Measurements from ENCODE around the gene CTXND1.

Gene CTXND1

GRCh38 chr15:80191897-80192595 is 60.0 kb downstream of the CTXND1 start:
- TF ChIP-seq CEBPB (IDR thresholded peaks at IDR 0.05), result no peak

- TF ChIP-seq EGR1 (IDR thresholded peaks at IDR 0.05) (no peak), YY1 (IDR thresholded peaks at IDR 0.05; ENCODE audit: low read depth) (no peak), TEAD4 (IDR thresholded peaks at IDR 0.05) (no peak), NFIC (IDR thresholded peaks at IDR 0.05) (no peak), TAF1 (IDR thresholded peaks at IDR 0.05; ENCODE audit: low read depth) (no peak), CEBPB (IDR thresholded peaks at IDR 0.05) (no peak), FOXM1 (IDR thresholded peaks at IDR 0.05; ENCODE audit: borderline replicate concordance, low read depth) (no peak), TCF12 (IDR thresholded peaks at IDR 0.05; ENCODE audit: low read depth) (no peak), ZBTB7A (IDR thresholded peaks at IDR 0.05; ENCODE audit: low read depth) (no peak), EP300 (IDR thresholded peaks at IDR 0.05; ENCODE audit: borderline replicate concordance) (no peak), CREB1 (IDR thresholded peaks at IDR 0.05; ENCODE audit: low read depth) (no peak), USF1 (IDR thresholded peaks at IDR 0.05) (no peak), RAD21 (IDR thresholded peaks at IDR 0.05; ENCODE audit: low read depth) (no peak)
- TF ChIP-seq, protein P1, sequence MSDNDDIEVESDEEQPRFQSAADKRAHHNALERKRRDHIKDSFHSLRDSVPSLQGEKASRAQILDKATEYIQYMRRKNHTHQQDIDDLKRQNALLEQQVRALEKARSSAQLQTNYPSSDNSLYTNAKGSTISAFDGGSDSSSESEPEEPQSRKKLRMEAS (IDR thresholded peaks at IDR 0.05), result no peak
- TF ChIP-seq, protein P2, sequence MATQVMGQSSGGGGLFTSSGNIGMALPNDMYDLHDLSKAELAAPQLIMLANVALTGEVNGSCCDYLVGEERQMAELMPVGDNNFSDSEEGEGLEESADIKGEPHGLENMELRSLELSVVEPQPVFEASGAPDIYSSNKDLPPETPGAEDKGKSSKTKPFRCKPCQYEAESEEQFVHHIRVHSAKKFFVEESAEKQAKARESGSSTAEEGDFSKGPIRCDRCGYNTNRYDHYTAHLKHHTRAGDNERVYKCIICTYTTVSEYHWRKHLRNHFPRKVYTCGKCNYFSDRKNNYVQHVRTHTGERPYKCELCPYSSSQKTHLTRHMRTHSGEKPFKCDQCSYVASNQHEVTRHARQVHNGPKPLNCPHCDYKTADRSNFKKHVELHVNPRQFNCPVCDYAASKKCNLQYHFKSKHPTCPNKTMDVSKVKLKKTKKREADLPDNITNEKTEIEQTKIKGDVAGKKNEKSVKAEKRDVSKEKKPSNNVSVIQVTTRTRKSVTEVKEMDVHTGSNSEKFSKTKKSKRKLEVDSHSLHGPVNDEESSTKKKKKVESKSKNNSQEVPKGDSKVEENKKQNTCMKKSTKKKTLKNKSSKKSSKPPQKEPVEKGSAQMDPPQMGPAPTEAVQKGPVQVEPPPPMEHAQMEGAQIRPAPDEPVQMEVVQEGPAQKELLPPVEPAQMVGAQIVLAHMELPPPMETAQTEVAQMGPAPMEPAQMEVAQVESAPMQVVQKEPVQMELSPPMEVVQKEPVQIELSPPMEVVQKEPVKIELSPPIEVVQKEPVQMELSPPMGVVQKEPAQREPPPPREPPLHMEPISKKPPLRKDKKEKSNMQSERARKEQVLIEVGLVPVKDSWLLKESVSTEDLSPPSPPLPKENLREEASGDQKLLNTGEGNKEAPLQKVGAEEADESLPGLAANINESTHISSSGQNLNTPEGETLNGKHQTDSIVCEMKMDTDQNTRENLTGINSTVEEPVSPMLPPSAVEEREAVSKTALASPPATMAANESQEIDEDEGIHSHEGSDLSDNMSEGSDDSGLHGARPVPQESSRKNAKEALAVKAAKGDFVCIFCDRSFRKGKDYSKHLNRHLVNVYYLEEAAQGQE (IDR thresholded peaks at IDR 0.05; ENCODE audit: low read depth), result no peak
These were observed 60.8 kb downstream of the CTXND1 start for GRCh38 chr15:80191198-80191597.

DNA sequence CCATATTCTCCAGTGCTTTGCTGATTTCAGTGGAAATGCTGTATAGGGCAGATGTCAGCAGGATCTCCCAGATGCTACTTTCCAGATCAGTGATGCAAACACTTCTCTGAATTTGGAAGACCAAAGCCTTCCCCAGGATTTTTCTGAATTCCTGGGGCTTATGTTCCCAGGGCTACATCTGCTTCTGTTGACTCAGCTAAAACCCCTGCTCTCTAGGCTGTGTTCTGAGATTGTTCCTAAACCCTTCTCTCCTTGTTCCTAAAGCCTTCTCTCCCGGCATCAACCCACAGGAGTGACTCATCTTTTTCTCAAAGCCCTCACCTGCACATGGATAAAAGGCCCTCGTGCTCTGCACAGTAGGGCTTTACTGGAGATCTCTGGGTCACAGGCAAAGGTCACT is 63.8 kb downstream of the CTXND1 start:
- TF ChIP-seq, protein P1 (IDR thresholded peaks at IDR 0.05), result no peak
- TF ChIP-seq TEAD4 (IDR thresholded peaks at IDR 0.05) (no peak), YY1 (IDR thresholded peaks at IDR 0.05; ENCODE audit: low read depth) (no peak), CREB1 (IDR thresholded peaks at IDR 0.05; ENCODE audit: low read depth) (no peak), EGR1 (IDR thresholded peaks at IDR 0.05) (no peak)

- TF ChIP-seq FOXM1 (IDR thresholded peaks at IDR 0.05; ENCODE audit: borderline replicate concordance, low read depth), result no peak
- no peak for TF ChIP-seq NFIC (IDR thresholded peaks at IDR 0.05)
- no peak for TF ChIP-seq TEAD4 (IDR thresholded peaks at IDR 0.05)
- TF ChIP-seq TAF1 (IDR thresholded peaks at IDR 0.05; ENCODE audit: low read depth), result no peak
- TF ChIP-seq TCF12 (IDR thresholded peaks at IDR 0.05; ENCODE audit: low read depth), result no peak
- TF ChIP-seq, protein P1 (IDR thresholded peaks at IDR 0.05), result no peak
- TF ChIP-seq CEBPB (IDR thresholded peaks at IDR 0.05), result no peak
- TF ChIP-seq RAD21 (IDR thresholded peaks at IDR 0.05; ENCODE audit: low read depth), result no peak
- TF ChIP-seq YY1 (IDR thresholded peaks at IDR 0.05; ENCODE audit: low read depth), result no peak
- TF ChIP-seq ZBTB7A (IDR thresholded peaks at IDR 0.05; ENCODE audit: low read depth), result no peak
- no peak for TF ChIP-seq CREB1 (IDR thresholded peaks at IDR 0.05; ENCODE audit: low read depth)
- TF ChIP-seq EP300 (IDR thresholded peaks at IDR 0.05; ENCODE audit: borderline replicate concordance), result no peak
- no peak for TF ChIP-seq USF1 (IDR thresholded peaks at IDR 0.05)
- no peak for TF ChIP-seq EGR1 (IDR thresholded peaks at IDR 0.05)
- TF ChIP-seq, protein P2 (IDR thresholded peaks at IDR 0.05; ENCODE audit: low read depth), result no peak
These were observed 65.4 kb downstream of the CTXND1 start for GRCh38 chr15:80186597-80186996.

DNA sequence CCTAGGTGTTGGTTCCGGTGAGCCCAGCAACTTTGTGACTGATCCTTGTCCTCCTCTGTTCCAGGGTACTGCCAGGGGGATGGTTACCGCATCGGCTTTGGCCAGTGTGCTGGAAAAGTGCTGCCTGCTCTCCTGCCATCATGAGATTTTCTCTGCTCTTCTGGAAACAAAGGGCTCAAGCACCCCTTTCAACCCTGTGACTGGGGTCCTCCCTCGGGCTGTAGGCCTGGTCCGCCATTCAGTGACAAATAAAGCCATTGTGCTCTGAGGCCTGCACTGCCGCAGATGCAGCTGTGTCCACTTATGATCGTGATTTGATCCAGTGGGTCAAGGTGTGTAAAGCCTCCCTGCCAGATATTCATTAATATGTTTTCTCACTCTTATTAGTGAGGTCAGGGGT is 65.9 kb downstream of the CTXND1 start:
- TF ChIP-seq USF1 (IDR thresholded peaks at IDR 0.05), result no peak
- no peak for TF ChIP-seq TEAD4 (IDR thresholded peaks at IDR 0.05)
- no peak for TF ChIP-seq FOXM1 (IDR thresholded peaks at IDR 0.05; ENCODE audit: borderline replicate concordance, low read depth)
- no peak for TF ChIP-seq TAF1 (IDR thresholded peaks at IDR 0.05; ENCODE audit: low read depth)
- no peak for TF ChIP-seq EGR1 (IDR thresholded peaks at IDR 0.05)
- no peak for TF ChIP-seq CEBPB (IDR thresholded peaks at IDR 0.05)
- TF ChIP-seq, protein P1 (IDR thresholded peaks at IDR 0.05), result no peak
- no peak for TF ChIP-seq NFIC (IDR thresholded peaks at IDR 0.05)
- no peak for TF ChIP-seq ZBTB7A (IDR thresholded peaks at IDR 0.05; ENCODE audit: low read depth)
- TF ChIP-seq TCF12 (IDR thresholded peaks at IDR 0.05; ENCODE audit: low read depth), result no peak
- TF ChIP-seq YY1 (IDR thresholded peaks at IDR 0.05; ENCODE audit: low read depth), result no peak
- TF ChIP-seq, protein P2 (IDR thresholded peaks at IDR 0.05; ENCODE audit: low read depth), result no peak
- no peak for TF ChIP-seq CREB1 (IDR thresholded peaks at IDR 0.05; ENCODE audit: low read depth)
- no peak for TF ChIP-seq RAD21 (IDR thresholded peaks at IDR 0.05; ENCODE audit: low read depth)
- TF ChIP-seq EP300 (IDR thresholded peaks at IDR 0.05; ENCODE audit: borderline replicate concordance), result no peak

Measured in Ishikawa (cell line).